ENCODE data around the gene SORCS2. TPM values are rescaled to one million over a fixed set of nuclear protein-coding genes. Genes with fewer than 3 reads are reported as not detected.
A peak's percentile ranks its signal among the peaks of the same experiment; 100 is the strongest.

The SORCS2 gene
- total and polyA plus RNA-seq, 4 donors: 2.2 to 7.7 (median 2.5) TPM

- ATAC-seq (ENCODE audit: insufficient read depth, low FRiP score) (no peak), DNase-seq (no peak)
- no peaks in the 10 kb centered on the region for H3K27me3 ChIP-seq (ENCODE audit: control insufficient read depth in 3 of 3, insufficient read depth in 3 of 3, low read length in 2 of 3)
- 49 to 83% methylated on average over 7 of the region's 7 CpGs for WGBS, 2 donors
- H3K27ac ChIP-seq (ENCODE audit: low read depth in 1 of 2, low read length in 1 of 2): no peak overlapping the region
- H3K9me3 ChIP-seq (ENCODE audit: control insufficient read depth in 4 of 4, insufficient read depth in 3 of 4, low read length in 3 of 4): no peaks in the 10 kb centered on the region
- H3K9ac ChIP-seq (ENCODE audit: insufficient read depth in 1 of 2, low read length in 2 of 2): no peak overlapping the region
- peaks cover 0 to 14% (median 4%) of the 10 kb centered on the region in 5 donors for H3K4me1 ChIP-seq (ENCODE audit: control insufficient read depth in 5 of 5, insufficient read depth in 5 of 5, low read length in 5 of 5)
- TF ChIP-seq CTCF (IDR thresholded peaks at IDR 0.05; ENCODE audit: control extremely low read depth, extremely low read depth): no peak
- H3K36me3 ChIP-seq (ENCODE audit: control insufficient read depth in 4 of 4, insufficient read depth in 4 of 4, low read length in 4 of 4): no peaks in the 10 kb centered on the region
- H3K4me3 ChIP-seq: no peak overlapping the region
Measured at GRCh38 chr4:7747062-7747385, 554.7 kb downstream of the SORCS2 start.

GRCh38 chr4:7747566-7747965 is 555.2 kb downstream of the SORCS2 start:
- H3K9me3 ChIP-seq (ENCODE audit: control insufficient read depth in 4 of 4, insufficient read depth in 3 of 4, low read length in 3 of 4): no peaks in the 10 kb centered on the region
- no peak for TF ChIP-seq CTCF (IDR thresholded peaks at IDR 0.05; ENCODE audit: control extremely low read depth, extremely low read depth)
- 96% methylated on average over 11 of the region's 11 CpGs for WGBS, 2 donors
- no peak overlapping the region for H3K27ac ChIP-seq (ENCODE audit: low read depth in 1 of 2, low read length in 1 of 2)
- peaks cover 0 to 14% (median 4%) of the 10 kb centered on the region in 5 donors for H3K4me1 ChIP-seq (ENCODE audit: control insufficient read depth in 5 of 5, insufficient read depth in 5 of 5, low read length in 5 of 5)
- no peaks in the 10 kb centered on the region for H3K27me3 ChIP-seq (ENCODE audit: control insufficient read depth in 3 of 3, insufficient read depth in 3 of 3, low read length in 2 of 3)
- no peak for DNase-seq
- no peak overlapping the region for H3K9ac ChIP-seq (ENCODE audit: insufficient read depth in 1 of 2, low read length in 2 of 2)
- no peak for ATAC-seq (ENCODE audit: insufficient read depth, low FRiP score)
- no peaks in the 10 kb centered on the region for H3K36me3 ChIP-seq (ENCODE audit: control insufficient read depth in 4 of 4, insufficient read depth in 4 of 4, low read length in 4 of 4)
- no peak overlapping the region for H3K4me3 ChIP-seq

- DNase-seq: peak in 2 of 3 donors; percentile 18 to 65
- H3K36me3 ChIP-seq (ENCODE audit: control insufficient read depth in 4 of 4, insufficient read depth in 4 of 4, low read length in 4 of 4): peaks cover 0 to 4% (median 0%) of the 10 kb centered on the region in 4 donors
- H3K9ac ChIP-seq (ENCODE audit: insufficient read depth in 1 of 2, low read length in 2 of 2): no peak overlapping the region
- 62% methylated on average over 6 of the region's 6 CpGs for WGBS, 2 donors
- ATAC-seq (ENCODE audit: insufficient read depth, low FRiP score): no peak
- no peaks in the 10 kb centered on the region for H3K27me3 ChIP-seq (ENCODE audit: control insufficient read depth in 3 of 3, insufficient read depth in 3 of 3, low read length in 2 of 3)
- H3K4me1 ChIP-seq (ENCODE audit: control insufficient read depth in 5 of 5, insufficient read depth in 5 of 5, low read length in 5 of 5): peaks cover 0 to 8% (median 0%) of the 10 kb centered on the region in 5 donors
- H3K9me3 ChIP-seq (ENCODE audit: control insufficient read depth in 4 of 4, insufficient read depth in 3 of 4, low read length in 3 of 4): no peaks in the 10 kb centered on the region
- TF ChIP-seq CTCF (IDR thresholded peaks at IDR 0.05; ENCODE audit: control extremely low read depth, extremely low read depth): no peak
- H3K4me3 ChIP-seq: no peak overlapping the region
- no peak overlapping the region for H3K27ac ChIP-seq (ENCODE audit: low read depth in 1 of 2, low read length in 1 of 2)
Measured at GRCh38 chr4:7750523-7750922, 558.2 kb downstream of the SORCS2 start.

GRCh38 chr4:7750972-7751371 is 558.6 kb downstream of the SORCS2 start:
- H3K36me3 ChIP-seq (ENCODE audit: control insufficient read depth in 4 of 4, insufficient read depth in 4 of 4, low read length in 4 of 4): peaks cover 0 to 4% (median 0%) of the 10 kb centered on the region in 4 donors
- no peak for ATAC-seq (ENCODE audit: insufficient read depth, low FRiP score)

More at GRCh38 chr4:7750972-7751371, 558.6 kb downstream of the SORCS2 start:
- no peaks in the 10 kb centered on the region for H3K27me3 ChIP-seq (ENCODE audit: control insufficient read depth in 3 of 3, insufficient read depth in 3 of 3, low read length in 2 of 3)
- no peak overlapping the region for H3K9ac ChIP-seq (ENCODE audit: insufficient read depth in 1 of 2, low read length in 2 of 2)
- no peak overlapping the region for H3K4me3 ChIP-seq
- no peak for TF ChIP-seq CTCF (IDR thresholded peaks at IDR 0.05; ENCODE audit: control extremely low read depth, extremely low read depth)
- DNase-seq: no peak
- H3K9me3 ChIP-seq (ENCODE audit: control insufficient read depth in 4 of 4, insufficient read depth in 3 of 4, low read length in 3 of 4): no peaks in the 10 kb centered on the region
- H3K4me1 ChIP-seq (ENCODE audit: control insufficient read depth in 5 of 5, insufficient read depth in 5 of 5, low read length in 5 of 5): peaks cover 0 to 8% (median 0%) of the 10 kb centered on the region in 5 donors
- no peak overlapping the region for H3K27ac ChIP-seq (ENCODE audit: low read depth in 1 of 2, low read length in 1 of 2)
